Naive thymus-derived CD8-positive, alpha-beta T cell (primary cell): ENCODE results near the gene FBXW7. TPM values are rescaled to one million over a fixed set of nuclear protein-coding genes. Genes with fewer than 3 reads are reported as not detected.

Experiments
- ATAC-seq, 2 donors: fragments of 150-1000 bp; cut with Tn5 transposase in 1 of 2; sonication (Bioruptor Pico), chemical (Tn5 transposase) in 1 of 2; 1 replicate in 1 of 2; 2 replicates in 1 of 2; pipeline ENCODE4 v1.10.0; 2021; ENCODE audit warnings: mild to moderate bottlenecking in 2 of 2, moderate library complexity in 2 of 2
- POLR2A ChIA-PET: fragments of 350-600 bp; sonication (Branson Sonifier 250); formaldehyde crosslinking; loops from one replicate; lab custom pipeline; 2021; ENCODE audit warnings: antibody characterized with exemption; lab: Charles Lee
- DNase-seq, 10 donors: peaks; one replicate each; pipeline versions ENCODE4 v3.0.0 to v3.0.0-alpha.2; 2020 to 2022
- H3K27ac Mint-ChIP-seq, 10 donors: one replicate each; pipeline ENCODE4 v1.8.0; 2020 to 2022; ENCODE audit warnings: mild to moderate bottlenecking in 10 of 10, mixed read lengths in 10 of 10, moderate library complexity in 4 of 10, inconsistent platforms in 1 of 10
- H3K27me3 Mint-ChIP-seq, 5 donors: one replicate each; pipeline ENCODE4 v1.8.0; 2021 to 2022; ENCODE audit warnings: mixed read lengths in 5 of 5
- H3K36me3 Mint-ChIP-seq, 3 donors: one replicate each; pipeline ENCODE4 v1.8.0; 2020 to 2022; ENCODE audit warnings: mixed read lengths in 3 of 3, mild to moderate bottlenecking in 2 of 3, inconsistent platforms in 1 of 3
- H3K4me1 Mint-ChIP-seq, 4 donors: one replicate each; pipeline ENCODE4 v1.8.0; 2021 to 2022; ENCODE audit warnings: mixed read lengths in 4 of 4
- H3K4me3 Mint-ChIP-seq, 10 donors: one replicate each; pipeline ENCODE4 v1.8.0; 2020 to 2022; ENCODE audit warnings: mild to moderate bottlenecking in 10 of 10, mixed read lengths in 10 of 10, moderate library complexity in 6 of 10, inconsistent platforms in 1 of 10
- H3K9me3 Mint-ChIP-seq, 9 donors: one replicate each; pipeline ENCODE4 v1.8.0; 2020 to 2022; ENCODE audit warnings: mixed read lengths in 9 of 9, mild to moderate bottlenecking in 3 of 9, inconsistent platforms in 1 of 9, moderate library complexity in 1 of 9
- polyA plus RNA-seq, 3 donors: library from polyadenylated mRNA; unstranded; fragments of 300-500 nt; fragmentation: Illumina TruSeq; gene quantifications; one replicate each; pipeline ENCODE4 v1.2.3, GENCODE V29; 2021
- total RNA-seq, 8 experiments: library from RNA in 2 of 8; stranded (reverse) in 2 of 8; gene quantifications; one replicate each; pipeline ENCODE4 v1.2.3 and lab custom pipeline; 2021 to 2026

The FBXW7 gene
- total and polyA plus RNA-seq, 5 experiments from 2014 or later = 30.0 to 126 (median 41.4) TPM

DNA sequence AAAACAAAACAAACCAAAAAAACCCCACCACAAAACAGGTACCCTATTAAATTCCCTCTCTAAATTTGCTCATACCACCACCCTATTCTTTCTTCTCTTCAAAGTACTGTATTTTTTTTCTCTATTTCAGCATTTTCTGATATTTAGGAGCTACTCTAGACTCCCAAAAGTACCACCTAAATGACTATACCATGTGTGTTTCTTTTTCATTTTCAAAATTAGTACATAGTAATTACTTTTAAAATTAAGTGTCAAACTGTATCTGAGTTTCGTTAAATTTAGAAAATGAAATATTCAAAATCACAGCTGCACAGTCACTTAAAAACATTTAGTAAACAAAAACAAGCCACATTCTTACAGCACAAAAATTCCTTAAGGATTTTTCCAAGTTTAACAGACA, 161.7 kb downstream of the FBXW7 start:
- POLR2A ChIA-PET = interaction anchor here (0.5 to 0.6 kb wide), 2 partner anchors 202 to 405 kb away, joined by 3 read pairs; partner anchors contain the start of genes ARFIP1 and TIGD4
- H3K27ac Mint-ChIP-seq = no peak overlapping the region
- H3K4me1 Mint-ChIP-seq = peaks cover 0 to 4% (median 2%) of the 10 kb centered on the region in 4 donors
- H3K27me3 Mint-ChIP-seq = no peaks in the 10 kb centered on the region
- ATAC-seq = no peak
- peaks cover 0 to 3% (median 3%) of the 10 kb centered on the region in 3 donors for H3K36me3 Mint-ChIP-seq
- no peak for DNase-seq
- no peak overlapping the region for H3K4me3 Mint-ChIP-seq
- no peaks in the 10 kb centered on the region for H3K9me3 Mint-ChIP-seq

DNA sequence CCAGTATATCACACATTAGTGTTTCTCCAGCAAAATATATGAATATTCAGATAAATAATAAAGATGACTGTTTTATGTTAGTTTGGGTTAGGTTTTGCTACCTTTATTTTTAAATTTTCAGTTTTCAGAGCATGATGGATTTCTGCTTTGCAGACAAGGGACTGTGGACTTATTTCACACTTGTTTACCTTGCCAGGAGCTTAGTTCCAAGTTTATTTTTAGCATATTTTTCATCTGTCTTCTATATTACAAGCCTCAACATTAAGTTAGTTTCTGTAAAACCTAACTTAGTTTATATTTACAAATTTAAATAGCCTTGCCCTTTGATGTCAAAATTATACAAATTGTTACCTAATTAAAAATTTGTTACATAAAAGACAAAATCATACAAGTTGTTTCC, 163.4 kb downstream of the FBXW7 start:
- no peaks in the 10 kb centered on the region for H3K36me3 Mint-ChIP-seq
- POLR2A ChIA-PET = no interaction called here
- H3K27me3 Mint-ChIP-seq = no peaks in the 10 kb centered on the region
- no peak overlapping the region for H3K27ac Mint-ChIP-seq
- H3K4me1 Mint-ChIP-seq = peaks cover 0 to 6% (median 2%) of the 10 kb centered on the region in 4 donors
- H3K9me3 Mint-ChIP-seq = no peaks in the 10 kb centered on the region
- H3K4me3 Mint-ChIP-seq = no peak overlapping the region
- DNase-seq (no peak), ATAC-seq (no peak)

DNA sequence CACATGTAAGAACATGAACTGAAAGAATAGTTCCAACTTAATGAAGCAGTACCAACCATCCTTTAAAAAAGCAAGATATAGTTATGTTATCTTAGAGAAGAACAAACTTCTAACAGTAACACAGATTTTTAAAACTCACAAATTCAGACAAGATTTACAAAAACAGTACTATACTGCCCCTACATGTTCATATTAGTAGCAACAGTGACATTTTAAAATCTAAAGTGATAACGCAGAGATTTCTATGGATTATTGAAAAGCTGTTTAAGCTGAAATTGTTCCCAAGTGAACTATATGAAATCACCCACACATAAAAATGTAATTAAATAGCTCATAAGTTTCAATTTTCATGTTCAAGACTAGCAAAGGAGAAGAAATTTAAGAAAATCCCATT, 166.0 kb downstream of the FBXW7 start:
- no peak for ATAC-seq
- peak in 2 of 10 donors; percentile 15 to 25 for DNase-seq
- H3K36me3 Mint-ChIP-seq = peaks cover 6 to 12% (median 11%) of the 10 kb centered on the region in 3 donors

DNA sequence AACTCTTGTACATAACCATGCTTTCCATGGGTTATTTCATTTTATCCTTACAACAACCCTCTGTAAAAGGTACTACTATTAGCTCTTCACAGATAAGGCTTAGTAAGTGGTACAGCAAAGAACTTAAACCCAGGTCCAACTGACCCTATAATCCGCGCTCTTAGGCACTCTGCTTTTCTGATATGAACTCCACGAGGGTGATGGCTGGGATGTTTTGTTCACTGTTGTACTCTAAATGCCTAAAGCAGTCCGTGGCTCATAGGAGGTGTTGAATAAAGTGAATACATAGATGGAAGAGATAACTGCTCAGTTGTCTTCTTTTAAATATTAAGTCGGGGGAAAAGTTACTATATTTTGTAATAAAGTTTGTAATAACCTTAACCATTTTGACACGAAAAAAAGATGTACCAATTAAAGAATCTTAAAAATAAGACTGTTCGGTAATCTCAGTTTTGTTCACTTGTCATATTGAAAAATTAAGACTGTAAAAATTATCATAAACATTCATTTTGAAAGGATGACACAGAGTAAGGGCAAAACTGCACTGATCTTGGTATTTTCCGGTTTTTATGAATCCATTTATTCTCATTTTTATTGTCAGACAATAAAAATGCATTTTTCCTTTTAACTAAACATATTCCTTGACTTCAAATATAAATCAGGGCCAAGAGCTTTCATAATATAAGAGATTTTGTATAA, 166.5 kb downstream of the FBXW7 start:
- Mint-ChIP-seq H3K9me3 (peaks cover 0 to 5% (median 0%) of the 10 kb centered on the region in 9 donors), H3K27me3 (no peaks in the 10 kb centered on the region), H3K4me1 (peaks cover 2 to 15% (median 5%) of the 10 kb centered on the region in 4 donors), H3K36me3 (peaks cover 8 to 13% (median 12%) of the 10 kb centered on the region in 3 donors), H3K4me3 (no peak overlapping the region), H3K27ac (peak overlapping the region in 2 of 10 donors; percentile 26 to 53)
- ATAC-seq = no peak
- POLR2A ChIA-PET = interaction anchor here (0.8 kb wide), 1 partner anchor 269 kb away, joined by 3 read pairs; no protein-coding TSS in a partner anchor
- no peak for DNase-seq

More for the DNA sequence above, 166.0 kb downstream of the FBXW7 start:
- POLR2A ChIA-PET = no interaction called here
- Mint-ChIP-seq H3K27me3 (no peaks in the 10 kb centered on the region), H3K9me3 (peaks cover 0 to 5% (median 0%) of the 10 kb centered on the region in 9 donors), H3K27ac (peak overlapping the region in 1 of 10 donors; percentile 53), H3K4me1 (peaks cover 1 to 12% (median 4%) of the 10 kb centered on the region in 4 donors), H3K4me3 (no peak overlapping the region)

DNA sequence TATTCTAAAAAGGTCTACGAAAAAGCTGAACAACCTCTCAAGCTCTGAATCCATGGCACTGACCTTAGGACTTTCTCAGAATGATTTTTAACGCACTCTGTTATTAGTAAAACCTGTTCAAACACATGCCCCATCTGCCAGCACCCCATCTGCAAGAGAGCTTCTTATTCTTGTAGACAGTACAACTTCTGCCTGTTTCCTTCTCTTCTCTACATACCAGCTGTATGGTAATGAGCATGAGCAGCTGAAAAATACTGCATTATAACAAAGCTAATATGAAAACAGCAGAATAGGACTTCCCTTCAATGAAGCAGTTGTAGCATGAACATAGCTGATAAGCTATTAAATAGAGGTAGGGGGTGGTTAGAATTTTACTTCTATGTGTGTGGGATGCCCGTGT, 167.9 kb downstream of the FBXW7 start:
- ATAC-seq (no peak), DNase-seq (no peak)
- H3K9me3 Mint-ChIP-seq = peaks cover 0 to 5% (median 0%) of the 10 kb centered on the region in 9 donors
- peaks cover 8 to 13% (median 12%) of the 10 kb centered on the region in 3 donors for H3K36me3 Mint-ChIP-seq
- POLR2A ChIA-PET = no interaction called here
- H3K4me1 Mint-ChIP-seq = peaks cover 2 to 15% (median 6%) of the 10 kb centered on the region in 4 donors
- no peaks in the 10 kb centered on the region for H3K27me3 Mint-ChIP-seq
- peak overlapping the region in 1 of 10 donors; percentile 11 for H3K27ac Mint-ChIP-seq
- H3K4me3 Mint-ChIP-seq = no peak overlapping the region

DNA sequence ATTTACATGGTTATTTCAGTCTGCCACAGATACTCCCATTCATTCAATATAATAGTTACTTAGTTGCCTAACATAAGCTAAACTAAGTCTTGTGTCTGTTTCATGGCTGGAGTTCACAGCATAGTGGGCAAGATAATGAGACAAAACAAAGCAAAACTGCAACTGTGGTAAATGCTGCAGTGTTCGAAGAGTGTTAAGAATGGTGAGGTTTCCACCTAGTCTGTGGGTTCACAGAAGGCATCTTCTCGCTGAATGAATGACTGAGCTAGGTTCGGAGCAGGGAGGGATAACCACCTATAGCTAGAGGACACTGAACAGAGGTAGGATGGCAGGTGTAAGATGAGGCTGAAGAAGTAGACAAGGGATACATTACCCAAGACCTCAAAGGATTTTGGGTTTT, 171.0 kb downstream of the FBXW7 start:
- Mint-ChIP-seq H3K4me3 (no peak overlapping the region), H3K27me3 (no peaks in the 10 kb centered on the region), H3K4me1 (peaks cover 2 to 15% (median 9%) of the 10 kb centered on the region in 4 donors), H3K36me3 (peaks cover 8 to 15% (median 13%) of the 10 kb centered on the region in 3 donors), H3K9me3 (peaks cover 0 to 5% (median 0%) of the 10 kb centered on the region in 9 donors), H3K27ac (no peak overlapping the region)
- POLR2A ChIA-PET = no interaction called here
- ATAC-seq (no peak), DNase-seq (no peak)

DNA sequence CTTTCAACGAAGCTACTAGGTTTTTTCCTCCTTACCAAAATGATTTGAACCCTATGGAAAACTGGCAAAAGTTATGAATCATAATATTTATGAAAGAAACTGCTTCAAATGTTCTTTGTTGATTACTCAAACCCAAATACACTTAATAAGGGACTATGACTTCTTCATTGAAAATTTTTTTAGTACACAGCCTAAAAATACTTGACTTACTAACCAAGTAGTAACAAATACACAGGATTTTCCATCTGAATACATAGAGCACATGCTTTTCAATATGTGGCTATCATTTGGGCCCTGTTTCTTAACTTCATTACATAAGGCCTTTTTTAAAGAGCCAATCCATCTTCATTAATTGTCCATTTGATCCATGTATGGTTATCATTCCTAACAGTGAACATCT, 171.5 kb downstream of the FBXW7 start:
- POLR2A ChIA-PET = no interaction called here
- DNase-seq (no peak), ATAC-seq (no peak)
- Mint-ChIP-seq H3K27me3 (no peaks in the 10 kb centered on the region), H3K27ac (peak overlapping the region in 1 of 10 donors; percentile 29), H3K4me1 (peaks cover 2 to 20% (median 8%) of the 10 kb centered on the region in 4 donors), H3K4me3 (no peak overlapping the region), H3K36me3 (peaks cover 8 to 18% (median 17%) of the 10 kb centered on the region in 3 donors), H3K9me3 (peaks cover 0 to 5% (median 0%) of the 10 kb centered on the region in 9 donors)

DNA sequence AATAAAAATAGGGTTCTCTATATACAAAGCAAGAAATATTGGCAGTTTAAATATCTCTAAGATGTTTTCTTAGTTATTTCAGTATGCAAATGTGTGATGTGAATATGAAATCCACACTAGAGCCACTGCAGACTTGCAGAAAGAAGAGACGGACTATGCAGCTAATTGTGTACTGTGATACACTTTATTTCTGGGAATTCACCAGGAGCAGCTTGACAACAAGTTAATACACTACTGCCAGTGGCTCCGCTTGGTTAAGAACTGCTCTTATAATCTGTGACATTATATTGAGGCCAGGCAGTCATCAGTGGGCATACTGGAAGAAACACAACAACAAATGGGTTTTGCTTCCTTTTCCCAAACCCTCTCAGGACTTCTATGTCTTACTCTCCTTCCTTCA, 172.0 kb downstream of the FBXW7 start:
- Mint-ChIP-seq H3K4me1 (peaks cover 0 to 19% (median 5%) of the 10 kb centered on the region in 4 donors), H3K36me3 (peaks cover 8 to 18% (median 17%) of the 10 kb centered on the region in 3 donors), H3K9me3 (peaks cover 0 to 5% (median 0%) of the 10 kb centered on the region in 9 donors), H3K27me3 (no peaks in the 10 kb centered on the region), H3K4me3 (no peak overlapping the region), H3K27ac (peak overlapping the region in 2 of 10 donors; percentile 29 to 38)
- ATAC-seq = no peak
- DNase-seq = no peak
- POLR2A ChIA-PET = no interaction called here

DNA sequence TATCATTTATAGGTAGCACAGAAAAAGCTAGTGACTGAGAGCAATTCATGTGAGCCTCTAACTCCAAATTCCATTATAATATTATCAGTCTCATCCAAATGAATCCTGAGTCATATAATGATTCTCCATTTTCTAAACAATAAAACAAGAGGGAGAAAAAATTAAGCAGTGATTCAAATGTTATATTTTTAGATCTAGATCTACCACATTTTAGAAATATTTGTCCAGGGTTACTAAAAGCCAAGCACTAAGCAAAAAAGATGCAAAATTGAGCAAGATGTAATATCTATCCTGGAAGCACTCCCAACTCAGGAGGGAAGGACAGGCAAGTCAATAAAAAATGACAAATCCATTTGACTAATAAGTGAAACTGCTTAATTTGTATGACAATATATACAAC, 172.8 kb downstream of the FBXW7 start:
- H3K36me3 Mint-ChIP-seq = peaks cover 8 to 18% (median 17%) of the 10 kb centered on the region in 3 donors
- H3K27me3 Mint-ChIP-seq = no peaks in the 10 kb centered on the region
- H3K4me3 Mint-ChIP-seq = no peak overlapping the region
- no peak for ATAC-seq
- no peak for DNase-seq
- peaks cover 0 to 5% (median 0%) of the 10 kb centered on the region in 9 donors for H3K9me3 Mint-ChIP-seq
- POLR2A ChIA-PET = no interaction called here
- peaks cover 0 to 19% (median 5%) of the 10 kb centered on the region in 4 donors for H3K4me1 Mint-ChIP-seq
- peak overlapping the region in 1 of 10 donors; percentile 35 for H3K27ac Mint-ChIP-seq

DNA sequence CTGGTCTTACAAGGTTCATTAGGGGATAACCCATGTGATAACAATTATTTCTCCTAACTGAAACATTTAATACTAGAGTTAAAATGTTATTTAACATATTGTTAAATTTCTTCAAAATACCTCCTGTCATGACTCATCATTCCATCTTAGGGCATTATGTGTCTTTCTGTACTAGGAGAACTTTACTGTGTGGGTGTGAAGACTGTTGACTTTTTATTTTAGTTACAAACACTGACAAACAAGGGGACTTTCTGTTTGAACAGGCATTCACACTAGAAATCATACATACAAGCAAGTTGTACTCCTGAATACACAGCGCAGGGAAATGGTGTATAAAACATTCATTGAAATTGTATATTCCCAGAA, 175.9 kb downstream of the FBXW7 start:
- H3K27ac Mint-ChIP-seq = peak overlapping the region in 1 of 10 donors; percentile 19
- peaks cover 0 to 18% (median 3%) of the 10 kb centered on the region in 4 donors for H3K4me1 Mint-ChIP-seq
- ATAC-seq (no peak), DNase-seq (no peak)
- H3K9me3 Mint-ChIP-seq = no peaks in the 10 kb centered on the region
- H3K27me3 Mint-ChIP-seq = no peaks in the 10 kb centered on the region
- POLR2A ChIA-PET = no interaction called here
- peaks cover 3 to 8% (median 5%) of the 10 kb centered on the region in 3 donors for H3K36me3 Mint-ChIP-seq
- H3K4me3 Mint-ChIP-seq = no peak overlapping the region

DNA sequence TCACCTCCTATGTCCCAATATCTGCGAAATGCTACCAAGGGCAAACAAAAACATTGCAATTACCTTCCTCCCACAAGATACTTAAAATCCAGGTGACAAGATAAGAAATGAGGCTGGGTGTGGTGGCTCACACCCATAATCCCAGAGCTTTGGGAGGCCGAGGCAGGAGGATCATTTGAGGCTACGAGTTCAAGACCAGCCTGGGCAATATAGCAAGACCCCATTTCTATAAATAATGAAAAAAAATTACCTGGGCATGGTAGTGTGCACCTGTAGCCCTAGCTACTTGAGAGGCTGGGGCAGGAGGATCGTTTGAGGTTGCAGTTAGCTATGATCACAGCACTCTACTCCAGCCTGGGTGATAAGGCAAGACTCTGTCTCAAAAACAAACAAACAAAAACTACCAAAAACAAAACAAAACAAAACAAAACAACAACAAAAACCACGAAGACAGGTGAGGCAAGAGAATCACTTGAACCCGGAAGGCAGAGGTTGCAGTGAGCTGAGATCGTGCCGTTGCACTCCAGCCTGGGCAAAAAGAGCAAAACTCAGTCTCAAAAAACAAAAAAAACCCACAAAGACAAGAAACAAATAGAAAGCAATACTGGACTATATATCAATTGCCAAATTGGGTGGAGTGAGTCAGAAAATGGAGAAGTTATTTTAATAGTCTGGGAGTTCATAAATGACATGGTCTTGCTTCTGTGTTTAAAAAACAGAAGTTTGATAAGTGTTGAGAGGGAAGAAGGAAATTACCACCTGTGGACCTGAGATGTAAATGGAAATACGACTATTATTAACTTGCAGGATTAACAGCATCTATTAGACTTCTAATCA, 176.5 kb downstream of the FBXW7 start:
- no peak overlapping the region for H3K4me3 Mint-ChIP-seq
- POLR2A ChIA-PET = interaction anchor here (0.6 kb wide), 1 partner anchor 1513 kb away, joined by 3 read pairs; no protein-coding TSS in a partner anchor

DNA sequence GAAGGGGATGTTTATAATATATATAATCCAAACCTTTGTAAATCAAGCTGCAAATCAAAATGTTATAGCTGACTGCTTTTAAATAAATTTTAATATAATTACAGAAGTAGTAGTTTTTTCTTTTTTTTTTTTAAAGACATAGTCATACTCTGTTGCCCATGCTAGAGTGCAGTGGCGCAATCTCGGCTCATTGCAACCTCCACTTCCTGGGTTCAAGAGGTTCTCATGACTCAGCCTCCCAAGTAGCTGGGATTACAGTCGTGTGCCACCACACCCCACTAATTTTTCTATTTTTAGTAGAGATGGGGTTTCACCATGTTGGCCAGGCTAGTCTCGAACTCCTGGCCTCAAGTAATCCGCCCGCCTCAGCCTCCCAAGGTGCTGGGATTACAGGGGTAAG, 178.7 kb downstream of the FBXW7 start:
- no peaks in the 10 kb centered on the region for H3K9me3 Mint-ChIP-seq
- no peaks in the 10 kb centered on the region for H3K27me3 Mint-ChIP-seq
- H3K4me1 Mint-ChIP-seq = peaks cover 3 to 33% (median 23%) of the 10 kb centered on the region in 4 donors
- POLR2A ChIA-PET = interaction anchor here (1.0 kb wide), 1 partner anchor 253 kb away, joined by 3 read pairs; no protein-coding TSS in a partner anchor
- no peak overlapping the region for H3K27ac Mint-ChIP-seq
- DNase-seq = peak in 1 of 10 donors; percentile 28
- no peak overlapping the region for H3K4me3 Mint-ChIP-seq
- H3K36me3 Mint-ChIP-seq = peaks cover 0 to 4% (median 2%) of the 10 kb centered on the region in 3 donors
- ATAC-seq = no peak

More for the DNA sequence above, 176.5 kb downstream of the FBXW7 start:
- Mint-ChIP-seq H3K27me3 (no peaks in the 10 kb centered on the region), H3K36me3 (peaks cover 0 to 5% (median 4%) of the 10 kb centered on the region in 3 donors), H3K4me1 (peaks cover 0 to 18% (median 3%) of the 10 kb centered on the region in 4 donors), H3K9me3 (no peaks in the 10 kb centered on the region), H3K27ac (peak overlapping the region in 2 of 10 donors; percentile 19)
- DNase-seq (no peak), ATAC-seq (no peak)
